ENCODE measurements around the gene MYOZ1.

The MYOZ1 gene

DNA sequence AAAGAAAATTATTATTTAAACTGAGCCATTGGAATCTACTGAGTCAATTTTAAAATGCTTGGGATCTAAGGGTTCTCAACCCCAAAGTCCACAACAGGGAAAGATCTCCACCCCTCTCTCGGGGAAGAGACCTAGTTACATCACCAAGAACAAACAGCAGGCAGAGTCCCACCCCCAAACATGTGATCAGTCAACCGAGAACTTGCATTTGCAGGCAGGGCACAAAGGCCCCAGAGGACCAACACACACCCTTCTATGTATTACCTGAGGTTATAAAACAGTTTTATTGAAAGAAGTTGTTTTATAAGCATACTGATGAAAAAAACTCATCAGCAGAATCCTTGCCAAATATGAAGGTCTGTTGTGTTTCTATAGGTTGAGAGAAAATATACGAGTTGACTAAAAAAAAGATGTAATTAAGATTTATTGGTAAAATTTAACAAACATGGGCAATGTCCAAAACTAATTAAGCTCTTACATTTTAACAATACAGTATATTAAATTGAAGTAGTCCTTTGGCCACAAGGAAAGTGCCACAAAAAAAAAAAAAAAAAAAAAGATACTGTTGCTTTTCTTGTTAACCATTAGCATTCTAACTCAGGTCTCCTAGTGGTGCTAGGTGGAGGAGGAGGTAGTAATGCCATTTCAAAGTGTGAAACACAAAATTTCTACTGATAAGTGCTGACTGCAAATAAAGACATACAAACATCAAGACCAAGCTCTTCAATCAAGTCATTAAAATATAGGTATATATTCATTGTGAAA is 49.2 kb downstream of the MYOZ1 start:
- FAIRE-seq, result peak; percentile 29

DNA sequence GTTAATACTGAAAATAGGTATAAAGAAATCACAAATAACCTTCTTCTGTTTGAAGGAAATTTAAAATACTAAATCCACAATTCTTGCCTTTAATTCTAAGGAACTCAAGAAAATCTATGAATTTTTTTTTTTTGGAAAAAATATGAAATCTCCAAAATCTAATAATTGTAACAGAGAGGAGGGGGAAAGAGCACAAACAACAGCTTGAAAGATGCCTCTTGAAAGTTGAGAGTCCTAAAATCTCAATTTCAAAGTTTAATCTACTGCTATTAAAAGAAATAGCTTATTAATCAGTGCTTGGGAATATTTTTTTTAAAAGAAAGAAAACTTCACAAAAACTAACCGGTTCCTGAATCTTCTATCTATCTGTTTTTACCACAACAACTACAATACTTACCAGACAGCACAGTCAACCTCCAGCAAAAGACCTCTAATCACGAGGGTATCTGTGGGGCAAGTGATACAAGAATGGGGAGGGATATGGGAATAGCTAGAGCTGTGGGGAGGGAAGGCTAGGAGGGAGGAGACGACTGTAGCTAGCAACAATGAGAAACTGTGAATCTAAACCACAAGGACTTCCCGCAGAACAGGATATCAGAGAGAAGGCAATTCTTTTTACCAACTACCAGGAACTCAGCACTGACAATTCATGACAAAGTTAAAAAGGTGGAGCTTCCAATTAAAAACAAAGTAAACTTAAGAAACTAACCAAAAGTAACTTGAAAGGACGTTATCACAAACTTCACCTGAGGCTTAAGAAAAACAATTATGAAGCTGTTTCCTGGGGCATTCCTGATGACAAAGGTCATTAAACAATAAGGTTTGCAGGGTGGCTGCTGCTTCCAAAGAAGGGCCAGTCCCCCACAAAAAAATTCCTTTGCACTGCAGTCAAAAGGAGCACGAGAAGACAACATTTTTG is 50.1 kb downstream of the MYOZ1 start, which contains the start of gene USP54:
Gene USP54 (minus strand): TSS at position 462 of the 919 bp plus-strand sequence. CDS start 15,684 bp downstream, outside the sequence.
- peak; percentile 96 for FAIRE-seq

DNA sequence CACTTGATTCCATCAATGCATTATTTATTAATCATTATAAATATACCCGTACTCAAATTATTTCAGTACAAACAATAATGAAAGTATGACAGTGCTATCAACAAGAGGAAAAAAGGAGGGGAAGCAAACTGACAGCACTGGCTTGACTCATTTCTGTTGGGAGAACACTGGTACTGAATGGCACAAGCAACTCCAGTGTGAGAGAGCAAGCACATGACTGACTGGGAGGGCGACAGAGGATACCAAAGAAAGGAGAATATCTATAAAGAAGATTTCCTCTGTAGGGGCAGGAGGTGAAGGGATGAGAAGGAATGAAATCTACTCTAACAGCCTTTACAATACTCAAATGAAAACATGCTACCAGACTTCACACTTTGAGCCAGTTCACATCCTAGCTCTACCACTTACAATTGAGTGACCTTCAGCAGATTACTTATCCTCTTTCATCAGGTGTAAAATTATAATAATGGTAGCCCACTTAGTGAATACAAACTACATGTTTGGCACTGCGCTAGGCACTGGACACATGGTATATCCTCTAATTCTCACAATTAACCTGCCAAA is 51.6 kb downstream of the MYOZ1 start:
- FAIRE-seq, result no peak

DNA sequence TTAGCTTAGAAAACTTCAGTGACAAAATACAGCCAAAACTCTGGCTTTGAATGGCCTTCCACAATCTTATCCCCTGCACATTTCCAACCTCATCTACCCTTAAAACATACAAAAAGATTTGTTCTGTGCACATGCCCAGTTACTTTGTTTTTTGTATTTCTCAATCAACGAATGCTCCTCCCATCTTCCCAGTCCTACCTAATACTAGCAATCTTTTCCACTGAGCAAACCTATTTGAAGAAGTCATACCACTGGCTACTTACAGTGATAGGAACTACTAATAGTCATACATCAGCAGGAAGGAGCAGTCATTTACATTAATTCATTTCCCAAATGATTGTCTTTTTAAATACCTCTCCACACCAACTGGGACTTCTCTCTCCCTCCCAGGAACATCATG is 52.6 kb downstream of the MYOZ1 start:
- FAIRE-seq, result no peak

DNA sequence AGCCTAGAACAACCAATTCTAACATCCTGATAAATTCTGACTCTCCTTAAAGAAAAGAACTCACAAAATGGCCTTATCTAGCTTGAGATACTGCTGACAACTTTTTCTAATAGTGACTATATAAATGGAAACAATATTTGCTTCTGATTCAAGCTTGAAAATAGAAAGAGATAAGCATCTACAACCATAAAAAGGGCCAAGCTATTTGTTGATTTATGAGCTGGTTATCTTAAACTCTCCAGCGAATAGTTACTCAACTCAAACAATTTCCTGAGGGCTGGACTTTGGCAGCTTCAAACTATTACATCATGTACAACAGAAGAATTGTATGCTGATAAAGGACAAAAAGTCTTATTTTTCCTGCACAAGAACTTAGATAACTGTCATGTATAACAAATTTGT is 54.7 kb downstream of the MYOZ1 start:
- peak; percentile 95 for FAIRE-seq

DNA sequence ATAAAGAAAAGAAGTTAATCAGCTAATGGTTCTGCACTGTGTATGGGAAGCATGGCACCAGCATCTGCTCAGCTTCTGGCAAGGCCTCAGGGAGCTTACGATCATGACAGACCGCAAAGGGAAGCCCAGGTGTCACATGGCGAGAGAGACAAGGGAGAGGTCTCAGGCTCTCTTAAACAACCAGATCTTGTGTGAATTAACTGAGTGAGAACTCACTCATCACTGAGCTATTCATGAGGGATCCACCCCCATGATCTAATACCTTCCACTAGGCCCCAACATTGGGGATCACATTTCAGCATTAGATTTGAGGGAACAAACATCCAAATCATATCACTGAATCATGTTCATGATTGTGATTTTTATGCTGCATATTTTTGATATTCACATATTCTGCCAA is 55.9 kb downstream of the MYOZ1 start:
- no peak for FAIRE-seq

DNA sequence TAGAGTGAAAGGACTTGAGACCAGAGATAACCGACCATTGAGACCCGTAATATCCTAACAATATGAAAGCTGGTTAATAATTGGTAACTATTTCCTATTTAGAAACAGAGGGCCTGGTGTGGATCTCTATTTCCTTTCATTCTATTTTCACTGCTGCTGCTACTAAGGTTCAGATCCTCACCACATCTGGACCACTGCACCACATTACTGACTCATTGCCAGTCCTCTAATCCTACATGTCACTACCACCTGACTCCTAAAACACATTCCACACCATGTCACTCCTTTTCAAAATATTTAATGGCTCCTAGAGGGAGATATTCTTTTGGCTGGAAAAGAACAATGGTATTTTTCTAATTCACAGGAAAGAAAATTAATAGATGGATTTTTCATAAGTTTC is 56.5 kb downstream of the MYOZ1 start:
- no peak for FAIRE-seq

DNA sequence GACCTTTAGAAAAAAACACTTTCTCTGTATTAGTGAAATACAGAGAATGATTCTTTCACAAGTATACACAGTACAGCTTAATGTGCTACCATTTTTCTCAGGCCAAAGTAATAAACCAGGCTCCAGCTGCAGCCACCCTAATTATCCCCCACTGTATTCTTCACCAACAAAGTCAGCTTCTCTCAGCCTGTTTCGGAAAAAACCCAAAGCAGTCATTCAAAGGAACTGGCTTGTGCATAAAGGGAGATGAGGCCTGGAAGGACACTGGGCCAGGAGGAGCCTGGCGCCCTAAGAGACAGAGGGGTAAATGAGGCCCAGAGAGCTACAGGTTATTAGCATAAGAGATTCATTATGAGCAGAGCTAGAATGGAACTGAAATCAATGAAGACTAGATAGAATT is 59.4 kb downstream of the MYOZ1 start:
- FAIRE-seq, result no peak

Data from endometrium (tissue), 2 donors.